ENCODE data around the gene LMAN1L.

- TF ChIP-seq CTCF (IDR thresholded peaks at IDR 0.05) (no peak), POLR2A (IDR thresholded peaks at IDR 0.05) (no peak)
These were observed 28.0 kb upstream of the LMAN1L start for GRCh38 chr15:74784426-74785193.

Measured in thyroid gland (tissue), 4 donors.